ENCODE data around the gene RINL.

Gene RINL

GRCh38 chr19:38877781-38878574, at the start of gene RINL:
TSS of gene RINL (minus strand) at chr19:38878275. CDS start at chr19:38876742, 1,533 bp downstream.
- DNase-seq, result no peak

- no peak for DNase-seq
These were observed 46.3 kb upstream of the RINL start for GRCh38 chr19:38924388-38924787.

- DNase-seq, result no peak
These were observed 44.4 kb upstream of the RINL start for GRCh38 chr19:38922482-38922881.

- no peak for DNase-seq
These were observed 43.6 kb upstream of the RINL start for GRCh38 chr19:38921420-38922274.

- no peak for DNase-seq
These were observed 42.7 kb upstream of the RINL start for GRCh38 chr19:38920602-38921419.

GRCh38 chr19:38919837-38920601, 41.9 kb upstream of the RINL start:
- DNase-seq, result no peak

- no peak for DNase-seq
These were observed 40.5 kb upstream of the RINL start for GRCh38 chr19:38918526-38918925.

GRCh38 chr19:38917921-38918491, 39.9 kb upstream of the RINL start:
- DNase-seq, result no peak

GRCh38 chr19:38917516-38917915, 39.4 kb upstream of the RINL start:
- DNase-seq, result no peak

GRCh38 chr19:38915329-38916321, 37.5 kb upstream of the RINL start:
- no peak for DNase-seq

- no peak for DNase-seq
These were observed 35.9 kb upstream of the RINL start for GRCh38 chr19:38913958-38914357.

- DNase-seq, result no peak
These were observed 34.8 kb upstream of the RINL start for GRCh38 chr19:38912600-38913514.

GRCh38 chr19:38911388-38912001, 33.4 kb upstream of the RINL start:
- no peak for DNase-seq

- no peak for DNase-seq
These were observed 32.4 kb upstream of the RINL start for GRCh38 chr19:38910488-38910887.

GRCh38 chr19:38908911-38909310, 30.8 kb upstream of the RINL start:
- DNase-seq, result no peak

GRCh38 chr19:38907670-38908069, 29.6 kb upstream of the RINL start:
- no peak for DNase-seq

GRCh38 chr19:38907227-38907626, 29.2 kb upstream of the RINL start:
- no peak for DNase-seq

GRCh38 chr19:38905620-38906019, 27.5 kb upstream of the RINL start:
- DNase-seq, result no peak

Measured in NCI-H2107 (cell line).